Neuronal stem cell (in vitro differentiated cells): ENCODE measurements around the gene RBL1.

Source experiments
- DNase-seq: peaks from one replicate; pipeline ENCODE4 v3.0.0-alpha.2; 2013; ENCODE audit warnings: low spot score
- H2AFZ ChIP-seq: one replicate; pipeline ENCODE4 v1.6.1; 2013; ENCODE audit warnings: mild to moderate bottlenecking, low read length, inconsistent platforms
- H2AK5ac ChIP-seq: 2 replicates; pipeline ENCODE4 v1.6.1; 2013; ENCODE audit warnings: low read depth, mild to moderate bottlenecking, inconsistent platforms, low read length, moderate library complexity, mixed read lengths
- H2BK120ac ChIP-seq: 2 replicates; pipeline ENCODE4 v1.6.1; 2013; ENCODE audit warnings: low read depth, mild to moderate bottlenecking, inconsistent platforms, low read length, moderate library complexity, mixed read lengths
- H2BK12ac ChIP-seq: one replicate; pipeline ENCODE4 v1.6.1; 2013; ENCODE audit warnings: low read length, inconsistent platforms
- H2BK15ac ChIP-seq: 2 replicates; pipeline ENCODE4 v1.6.1; 2013; ENCODE audit warnings: mild to moderate bottlenecking, low read length, inconsistent platforms, mixed read lengths
- H2BK5ac ChIP-seq: one replicate; pipeline ENCODE4 v1.6.1; 2013; ENCODE audit warnings: inconsistent platforms, mild to moderate bottlenecking, low read length, moderate library complexity
- H3K14ac ChIP-seq: one replicate; pipeline ENCODE4 v1.6.1; 2013; ENCODE audit warnings: low read length, inconsistent platforms
- H3K18ac ChIP-seq: 2 replicates; pipeline ENCODE4 v1.6.1; 2013; ENCODE audit warnings: low read length, inconsistent platforms
- H3K23ac ChIP-seq: 2 replicates; pipeline ENCODE4 v1.6.1; 2013; ENCODE audit warnings: low read depth, mild to moderate bottlenecking, mixed read lengths, low read length, inconsistent platforms; ENCODE audit not compliant: poor library complexity
- H3K27ac ChIP-seq: replicated peaks from 3 replicates; pipeline ENCODE4 v1.5.1; 2013; ENCODE audit warnings: low read length, inconsistent platforms
- H3K27me3 ChIP-seq, 3 experiments: 2 replicates each; pipeline ENCODE4 v1.6.1; 2013; ENCODE audit warnings: low read length in 3 of 3, mild to moderate bottlenecking in 2 of 3, inconsistent platforms in 1 of 3, low read depth in 1 of 3, mixed read lengths in 1 of 3, moderate library complexity in 1 of 3; ENCODE audit not compliant: control insufficient read depth in 3 of 3, insufficient read depth in 3 of 3
- H3K36me3 ChIP-seq, 2 donors: replicated peaks in 1 of 2; 2 replicates each; pipeline ENCODE4 v1.6.1; 2013; ENCODE audit warnings: low read length in 2 of 2; ENCODE audit not compliant: control insufficient read depth in 2 of 2, insufficient read depth in 2 of 2
- H3K4ac ChIP-seq: 2 replicates; pipeline ENCODE4 v1.6.1; 2013; ENCODE audit warnings: inconsistent platforms, mild to moderate bottlenecking, low read length, moderate library complexity
- H3K4me1 ChIP-seq, 2 donors: 1 replicate in 1 of 2; 2 replicates in 1 of 2; pipeline ENCODE4 v1.6.1; 2013; ENCODE audit warnings: low read length in 2 of 2, low read depth in 1 of 2; ENCODE audit not compliant: control insufficient read depth in 2 of 2, insufficient read depth in 1 of 2
- H3K4me2 ChIP-seq: one replicate; pipeline ENCODE4 v1.6.1; 2013; ENCODE audit warnings: mild to moderate bottlenecking, low read length, inconsistent platforms; ENCODE audit not compliant: insufficient read depth, poor library complexity, severe bottlenecking
- H3K4me3 ChIP-seq, 2 donors: 2 replicates each; pipeline ENCODE4 v1.5.1; 2013; ENCODE audit warnings: low read length in 2 of 2, mild to moderate bottlenecking in 2 of 2, inconsistent platforms in 1 of 2, moderate library complexity in 1 of 2
- H3K79me1 ChIP-seq: one replicate; pipeline ENCODE4 v1.6.1; 2013; ENCODE audit warnings: low read depth, mild to moderate bottlenecking, inconsistent platforms, low read length, moderate library complexity
- H3K9ac ChIP-seq: one replicate; pipeline ENCODE4 v1.6.1; 2013; ENCODE audit warnings: mild to moderate bottlenecking, low read depth, low read length, inconsistent platforms; ENCODE audit not compliant: poor library complexity
- H3K9me3 ChIP-seq, 2 donors: replicated peaks in 1 of 2; 2 replicates each; pipeline versions ENCODE3 to v1.6.1; 2013; ENCODE audit warnings: low read length in 2 of 2, mild to moderate bottlenecking in 2 of 2, inconsistent platforms in 1 of 2, low read depth in 1 of 2, mixed read lengths in 1 of 2, moderate library complexity in 1 of 2; ENCODE audit not compliant: control insufficient read depth in 2 of 2, insufficient read depth in 1 of 2
- H4K8ac ChIP-seq: one replicate; pipeline ENCODE4 v1.6.1; 2013; ENCODE audit warnings: low read depth, mild to moderate bottlenecking, inconsistent platforms, low read length, moderate library complexity
- H4K91ac ChIP-seq: one replicate; pipeline ENCODE4 v1.6.1; 2013; ENCODE audit warnings: low read length, low read depth, mild to moderate bottlenecking, inconsistent platforms; ENCODE audit not compliant: poor library complexity
- WGBS, 2 donors: extraction: QIAGEN DNeasy Blood & Tissue Kit; methylation state at CpG; one replicate each; pipeline ENCODE4 v1.1.7; 2013; ENCODE audit warnings: missing lambda C conversion rate in 2 of 2, mixed read lengths in 1 of 2; ENCODE audit not compliant: insufficient read length in 2 of 2, insufficient replicate concordance in 1 of 2; ENCODE audit errors: extremely low coverage in 2 of 2; 5-methylcytosine and 5-hydroxymethylcytosine counted together

The RBL1 gene

GRCh38 chr20:37137547-37137946 lies 41.8 kb upstream of the RBL1 start:
- H3K9ac ChIP-seq = no peak overlapping the region
- H4K8ac ChIP-seq = no peak overlapping the region
- H3K4ac ChIP-seq = no peak overlapping the region
- DNase-seq = no peak
- no peak overlapping the region for H2AFZ ChIP-seq
- peaks cover 0 to 4% of the 10 kb centered on the region in 2 donors for H3K4me1 ChIP-seq
- H2BK5ac ChIP-seq = no peak overlapping the region
- H4K91ac ChIP-seq = no peak overlapping the region
- no peak overlapping the region for H3K14ac ChIP-seq
- H3K9me3 ChIP-seq = no peaks in the 10 kb centered on the region
- H2AK5ac ChIP-seq = no peak overlapping the region
- no peak overlapping the region for H3K23ac ChIP-seq
- no CpG with 5 or more reads among the region's 4 CpGs for WGBS, 2 donors
- no peaks in the 10 kb centered on the region for H3K79me1 ChIP-seq
- H2BK12ac ChIP-seq = no peak overlapping the region
- no peak overlapping the region for H3K27ac ChIP-seq
- H3K4me2 ChIP-seq = no peak overlapping the region
- no peaks in the 10 kb centered on the region for H3K27me3 ChIP-seq
- H2BK120ac ChIP-seq = no peak overlapping the region
- no peak overlapping the region for H3K4me3 ChIP-seq
- H3K18ac ChIP-seq = no peak overlapping the region
- H2BK15ac ChIP-seq = no peak overlapping the region
- H3K36me3 ChIP-seq = no peaks in the 10 kb centered on the region

DNA sequence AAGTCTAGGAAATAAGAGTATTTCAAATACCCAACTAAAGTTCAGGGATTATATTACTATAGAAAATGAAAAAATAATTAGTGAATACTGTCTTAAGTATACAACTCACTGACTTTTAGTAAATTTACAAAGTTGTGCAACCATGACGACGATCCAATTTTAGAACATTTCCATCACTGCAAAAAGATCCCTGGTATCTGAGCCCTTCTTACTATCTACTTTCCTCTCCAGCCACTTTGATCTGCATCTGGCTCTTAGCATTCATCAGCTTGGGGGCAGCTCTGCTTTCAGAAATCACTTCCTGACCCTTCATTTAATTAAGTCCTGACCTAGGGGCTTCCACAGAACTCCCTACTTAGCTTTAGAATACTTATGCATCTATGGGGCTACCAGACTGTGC lies 38.2 kb upstream of the RBL1 start:
- Histone ChIP-seq H3K4me2 (no peak overlapping the region), H2AK5ac (no peak overlapping the region), H3K27ac (no peak overlapping the region), H3K4me1 (peaks cover 0 to 4% of the 10 kb centered on the region in 2 donors), H3K4ac (no peak overlapping the region), H3K9me3 (no peaks in the 10 kb centered on the region), H2AFZ (no peak overlapping the region), H3K18ac (no peak overlapping the region), H2BK5ac (no peak overlapping the region), H2BK120ac (no peak overlapping the region), H3K36me3 (no peaks in the 10 kb centered on the region), H3K14ac (no peak overlapping the region), H3K27me3 (no peaks in the 10 kb centered on the region), H2BK12ac (no peak overlapping the region), H3K4me3 (no peak overlapping the region), H4K8ac (no peak overlapping the region), H4K91ac (no peak overlapping the region), H3K23ac (no peak overlapping the region), H3K9ac (no peak overlapping the region), H2BK15ac (no peak overlapping the region), H3K79me1 (no peaks in the 10 kb centered on the region)
- no peak for DNase-seq
- WGBS, 2 donors = no CpG with 5 or more reads among the region's 2 CpGs

DNA sequence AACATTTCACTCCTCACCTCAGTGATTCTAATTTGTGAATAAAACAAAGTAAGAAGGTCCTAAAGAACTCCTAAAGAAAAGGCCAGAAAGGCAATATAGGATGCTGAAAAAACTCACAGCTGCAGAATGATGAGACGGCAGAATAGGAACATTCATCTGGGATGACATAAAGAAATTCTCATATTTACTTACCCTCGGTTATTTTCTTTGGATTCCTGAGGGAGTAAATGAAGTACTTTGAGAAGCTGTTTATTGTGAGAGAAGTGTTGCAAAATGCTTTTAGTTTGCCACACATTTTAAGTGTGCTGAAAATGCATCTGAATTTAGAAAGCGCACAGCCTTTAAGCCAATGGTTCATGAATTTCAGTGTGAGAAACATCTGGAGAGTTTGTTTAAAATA lies 35.7 kb upstream of the RBL1 start:
- no peak overlapping the region for H3K4me2 ChIP-seq
- WGBS, 2 donors = no CpG with 5 or more reads among the region's 3 CpGs
- H2AFZ ChIP-seq = no peak overlapping the region
- no peaks in the 10 kb centered on the region for H3K36me3 ChIP-seq
- H3K79me1 ChIP-seq = no peaks in the 10 kb centered on the region
- no peak overlapping the region for H4K8ac ChIP-seq
- no peak for DNase-seq
- H3K18ac ChIP-seq = no peak overlapping the region
- H3K9ac ChIP-seq = no peak overlapping the region
- H3K4me1 ChIP-seq = peaks cover 0 to 4% of the 10 kb centered on the region in 2 donors
- H4K91ac ChIP-seq = no peak overlapping the region
- no peak overlapping the region for H3K4me3 ChIP-seq
- no peak overlapping the region for H2AK5ac ChIP-seq
- no peak overlapping the region for H3K14ac ChIP-seq
- no peak overlapping the region for H2BK120ac ChIP-seq
- no peak overlapping the region for H2BK5ac ChIP-seq
- H2BK12ac ChIP-seq = no peak overlapping the region
- H3K9me3 ChIP-seq = no peaks in the 10 kb centered on the region
- no peak overlapping the region for H3K4ac ChIP-seq
- no peak overlapping the region for H2BK15ac ChIP-seq
- no peaks in the 10 kb centered on the region for H3K27me3 ChIP-seq
- H3K27ac ChIP-seq = no peak overlapping the region
- H3K23ac ChIP-seq = no peak overlapping the region

DNA sequence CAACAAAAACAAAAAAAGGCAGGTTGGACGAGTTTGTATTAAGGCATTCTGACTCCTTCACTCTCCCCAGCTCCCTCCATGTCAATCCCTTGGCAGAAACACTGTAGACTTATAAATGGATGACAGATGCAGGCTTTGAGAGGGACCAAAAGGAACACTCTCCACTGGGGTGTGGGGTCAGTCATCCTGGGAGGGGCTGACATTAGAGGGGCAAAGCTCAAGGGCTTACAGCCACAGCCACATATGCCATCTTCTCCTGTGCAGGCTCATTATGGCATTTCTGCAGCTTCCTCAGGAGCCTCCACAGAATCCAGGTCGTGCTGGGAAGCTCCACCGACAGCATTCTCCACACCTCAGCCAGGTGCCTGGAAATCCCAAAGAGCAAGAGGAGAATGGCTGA lies 33.0 kb upstream of the RBL1 start:
- H3K14ac ChIP-seq = no peak overlapping the region
- H2BK15ac ChIP-seq = no peak overlapping the region
- H2BK120ac ChIP-seq = no peak overlapping the region
- H3K9ac ChIP-seq = no peak overlapping the region
- no peak overlapping the region for H4K8ac ChIP-seq
- H3K4ac ChIP-seq = no peak overlapping the region
- no peak overlapping the region for H2AK5ac ChIP-seq
- H2AFZ ChIP-seq = no peak overlapping the region
- H3K27ac ChIP-seq = no peak overlapping the region
- no peak overlapping the region for H4K91ac ChIP-seq
- H3K23ac ChIP-seq = no peak overlapping the region
- no peaks in the 10 kb centered on the region for H3K9me3 ChIP-seq
- H3K4me1 ChIP-seq = no peaks in the 10 kb centered on the region
- H3K27me3 ChIP-seq = no peaks in the 10 kb centered on the region
- H2BK12ac ChIP-seq = no peak overlapping the region
- H3K4me3 ChIP-seq = no peak overlapping the region
- H3K79me1 ChIP-seq = no peaks in the 10 kb centered on the region
- H3K36me3 ChIP-seq = no peaks in the 10 kb centered on the region
- no peak overlapping the region for H2BK5ac ChIP-seq
- WGBS, 2 donors = no CpG with 5 or more reads among the region's 3 CpGs
- no peak for DNase-seq
- no peak overlapping the region for H3K18ac ChIP-seq
- no peak overlapping the region for H3K4me2 ChIP-seq
